DMS53 treated with DMSO at 0.1 percent for 48 hours (cell line): ENCODE results near the gene VAMP8.

Source experiments
- DNase-seq: peaks from one replicate; lab custom pipeline; 2025; ENCODE audit not compliant: unreplicated experiment; lab: John Stamatoyannopoulos, UW

The VAMP8 gene

GRCh38 chr2:85579266-85579935 is 2.0 kb downstream of the VAMP8 start:
- no peak for DNase-seq

GRCh38 chr2:85580206-85580605 is 2.8 kb downstream of the VAMP8 start:
- DNase-seq: no peak

- DNase-seq: no peak
Measured at GRCh38 chr2:85582492-85582891, 5.1 kb downstream of the VAMP8 start.

- DNase-seq: no peak
Measured at GRCh38 chr2:85583667-85584353, 6.4 kb downstream of the VAMP8 start.

- DNase-seq: no peak
Measured at GRCh38 chr2:85584354-85584856, 7.0 kb downstream of the VAMP8 start, which contains the start of gene VAMP5. VAMP5 (plus strand) TSS chr2:85584431; CDS start chr2:85584491, 60 bp downstream.

- DNase-seq: peak; percentile 93
Measured at GRCh38 chr2:85584857-85585780, 7.7 kb downstream of the VAMP8 start.

- DNase-seq: no peak
Measured at GRCh38 chr2:85585781-85586105, 8.4 kb downstream of the VAMP8 start.

- DNase-seq: no peak
Measured at GRCh38 chr2:85588236-85588635, 10.8 kb downstream of the VAMP8 start.

- no peak for DNase-seq
Measured at GRCh38 chr2:85588645-85589044, 11.3 kb downstream of the VAMP8 start.

- no peak for DNase-seq
Measured at GRCh38 chr2:85589181-85589580, 11.8 kb downstream of the VAMP8 start.

- DNase-seq: peak; percentile 96
Measured at GRCh38 chr2:85589982-85590791, 12.8 kb downstream of the VAMP8 start.

GRCh38 chr2:85590950-85591349 is 13.6 kb downstream of the VAMP8 start:
- peak; percentile 16 for DNase-seq

GRCh38 chr2:85591563-85591962 is 14.2 kb downstream of the VAMP8 start:
- DNase-seq: no peak

- DNase-seq: peak; percentile 50
Measured at GRCh38 chr2:85592299-85592698, 14.9 kb downstream of the VAMP8 start.

- no peak for DNase-seq
Measured at GRCh38 chr2:85593023-85593422, 15.6 kb downstream of the VAMP8 start.

GRCh38 chr2:85594715-85595300 is 17.4 kb downstream of the VAMP8 start:
- DNase-seq: no peak

GRCh38 chr2:85595301-85596025 is 18.1 kb downstream of the VAMP8 start, which contains the start of gene RNF181:
RNF181 (plus strand) TSS chr2:85595745; CDS start chr2:85595764, 19 bp downstream.
- peak; percentile 100 for DNase-seq

GRCh38 chr2:85596026-85596333 is 18.6 kb downstream of the VAMP8 start:
- DNase-seq: no peak

GRCh38 chr2:85596486-85597143 is 19.2 kb downstream of the VAMP8 start:
- DNase-seq: no peak
